CMK (cell line): ENCODE results near the gene DCANP1.

Experiments used
- DNase-seq: peaks from one replicate; pipeline ENCODE4 v3.0.0-alpha.2; 2010; ENCODE audit warnings: low read depth

Gene DCANP1

GRCh38 chr5:135480511-135480910 is 33.4 kb upstream of the DCANP1 start:
- DNase-seq = no peak

DNA sequence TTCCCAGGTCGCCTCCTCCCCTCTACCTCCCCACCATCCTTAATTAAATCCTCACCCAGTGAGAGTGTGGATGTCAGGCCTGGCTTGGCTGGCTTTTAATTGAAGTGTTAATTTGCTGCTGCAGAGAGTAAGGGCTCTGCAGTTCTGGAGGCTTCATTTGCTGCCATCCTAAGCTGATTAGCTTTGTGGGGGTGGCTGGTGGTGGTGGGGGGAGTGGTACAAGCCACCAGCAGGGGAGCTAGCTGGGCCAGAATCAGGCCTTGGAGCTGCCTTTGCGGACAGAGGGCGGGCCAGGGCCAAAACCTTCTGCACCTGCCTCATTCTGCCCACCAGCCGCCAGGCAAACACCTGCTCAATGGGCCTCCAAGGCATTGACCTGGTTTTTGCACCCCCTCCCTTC is 31.8 kb upstream of the DCANP1 start:
- no peak for DNase-seq

GRCh38 chr5:135477613-135478066 is 30.5 kb upstream of the DCANP1 start:
- no peak for DNase-seq

GRCh38 chr5:135476615-135477581 is 29.8 kb upstream of the DCANP1 start:
- DNase-seq = no peak

- DNase-seq = no peak
These were observed 27.0 kb upstream of the DCANP1 start for GRCh38 chr5:135473956-135474670.

DNA sequence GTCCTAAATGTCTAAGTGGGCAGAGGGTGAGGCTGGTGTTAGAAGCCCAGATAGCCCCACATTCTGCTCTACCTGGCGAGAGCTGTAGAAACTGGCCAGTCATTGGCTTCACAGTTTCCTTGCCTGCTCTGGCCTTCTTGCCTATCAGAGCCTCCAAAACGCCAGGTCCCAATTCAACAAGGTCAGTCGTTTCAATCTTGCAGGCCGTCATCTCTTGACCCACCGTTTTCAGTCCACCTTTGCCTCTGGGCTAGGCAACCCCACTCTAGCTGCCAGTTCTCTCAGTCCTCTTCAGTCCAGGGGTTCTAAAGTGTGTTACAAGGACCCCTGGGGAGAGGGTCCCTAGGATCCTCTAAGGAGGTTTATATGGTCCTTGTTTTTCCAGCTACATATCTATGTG is 25.0 kb upstream of the DCANP1 start:
- DNase-seq = no peak

GRCh38 chr5:135471726-135472125 is 24.6 kb upstream of the DCANP1 start:
- DNase-seq = no peak

- DNase-seq = no peak
These were observed 22.8 kb upstream of the DCANP1 start for GRCh38 chr5:135469911-135470310.

- no peak for DNase-seq
These were observed 21.4 kb upstream of the DCANP1 start for GRCh38 chr5:135468541-135468940.

GRCh38 chr5:135467871-135468485 is 20.8 kb upstream of the DCANP1 start:
- no peak for DNase-seq

GRCh38 chr5:135467051-135467625 is 20.0 kb upstream of the DCANP1 start:
- DNase-seq = no peak

DNA sequence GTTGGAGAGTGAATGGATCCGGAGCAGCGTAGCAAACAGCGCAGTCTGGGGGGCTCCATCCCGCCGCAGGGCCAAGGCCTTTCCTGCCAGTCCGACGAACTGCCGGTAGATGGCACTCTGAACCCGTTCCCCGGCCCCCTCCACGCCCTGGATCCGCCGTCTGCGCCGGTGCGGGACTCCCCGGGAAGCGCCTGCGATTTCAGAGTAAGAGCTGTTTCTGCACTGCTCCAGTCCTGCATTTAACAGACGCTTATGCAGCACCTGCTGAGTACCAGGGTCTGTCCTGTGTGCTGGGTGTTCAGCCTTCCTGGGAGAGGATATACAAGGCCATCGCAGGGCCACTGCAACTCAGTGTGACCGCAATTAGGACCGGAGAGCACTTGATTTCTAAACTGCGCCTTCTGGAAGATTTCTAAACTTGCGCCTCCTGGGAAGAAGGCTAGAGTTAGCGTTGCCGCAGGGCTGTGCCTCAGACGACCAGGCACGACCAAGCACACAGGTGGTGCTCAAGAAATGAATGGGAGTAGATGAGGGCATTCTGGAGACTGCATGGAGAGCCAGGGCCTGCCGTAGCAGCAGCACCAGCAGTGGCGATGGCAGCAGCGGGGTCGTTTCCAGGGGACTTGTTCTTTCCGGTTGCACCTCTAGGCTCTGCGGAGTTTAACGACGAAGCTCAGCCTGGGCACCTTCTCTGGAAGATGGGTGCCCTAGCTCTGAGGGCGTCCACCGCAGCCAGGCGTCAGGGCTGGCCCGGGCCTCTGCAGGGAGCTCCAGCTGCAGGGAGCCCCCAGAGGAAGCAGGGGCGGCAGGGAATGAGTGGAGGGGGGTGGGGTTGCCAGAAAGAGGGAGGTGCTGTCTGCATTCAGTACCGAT is 19.3 kb upstream of the DCANP1 start:
- DNase-seq = no peak

- DNase-seq = no peak
These were observed 18.4 kb upstream of the DCANP1 start for GRCh38 chr5:135465391-135466122.

DNA sequence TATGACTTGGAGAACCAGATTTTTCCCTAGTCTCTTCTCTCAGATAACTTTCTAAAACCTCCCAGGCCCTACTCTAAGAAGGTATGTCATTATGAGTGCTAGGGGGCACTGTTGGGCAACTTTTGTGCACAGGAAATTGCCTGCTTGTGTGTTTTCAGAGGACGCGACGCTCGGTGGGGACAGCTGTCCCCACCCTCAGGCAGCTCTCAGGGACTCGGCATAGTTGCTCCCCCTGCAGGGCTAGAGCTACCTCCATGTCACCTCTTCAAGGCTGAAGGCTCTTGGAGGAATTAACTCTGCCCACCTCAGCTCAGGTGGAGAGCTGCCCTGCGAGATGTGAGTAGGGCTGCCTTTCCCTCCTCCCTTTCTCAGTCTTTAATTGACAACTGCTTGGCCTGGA is 15.2 kb upstream of the DCANP1 start:
- DNase-seq = no peak

DNA sequence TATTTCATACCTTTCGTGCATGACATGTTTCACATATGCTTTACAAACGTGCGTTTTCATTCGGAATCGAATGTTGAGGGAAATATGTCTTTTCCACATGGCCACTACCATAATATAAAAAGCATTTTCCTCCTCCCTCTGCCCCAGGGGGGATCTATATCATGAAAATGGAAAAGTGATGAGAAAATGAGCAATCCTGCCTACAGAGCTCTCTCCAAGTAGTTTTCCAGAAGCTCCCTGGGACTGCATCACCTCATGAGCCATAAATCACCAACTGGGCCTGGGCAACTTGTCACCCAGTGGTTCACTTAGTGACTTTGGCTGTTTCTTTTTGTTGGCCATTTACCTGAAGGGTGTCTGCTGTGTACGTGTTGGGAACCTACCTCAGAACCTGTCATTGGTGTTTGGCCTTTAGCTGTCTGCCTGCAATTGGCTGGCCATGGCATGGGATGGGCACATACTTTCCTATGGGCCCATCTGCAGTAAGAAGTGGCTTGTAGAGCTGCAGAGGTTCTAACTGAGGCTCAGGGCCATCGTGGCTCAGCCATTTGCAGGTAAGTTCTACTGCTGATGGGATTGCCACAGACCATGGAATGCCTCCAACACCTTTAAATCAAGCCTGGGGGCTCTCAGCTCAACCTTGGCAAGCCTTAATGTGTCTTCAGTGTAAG is 14.5 kb upstream of the DCANP1 start:
- no peak for DNase-seq

- no peak for DNase-seq
These were observed 13.3 kb upstream of the DCANP1 start for GRCh38 chr5:135460246-135461033.

GRCh38 chr5:135458921-135459331 is 11.8 kb upstream of the DCANP1 start:
- DNase-seq = no peak

GRCh38 chr5:135458356-135458755 is 11.2 kb upstream of the DCANP1 start:
- DNase-seq = no peak

DNA sequence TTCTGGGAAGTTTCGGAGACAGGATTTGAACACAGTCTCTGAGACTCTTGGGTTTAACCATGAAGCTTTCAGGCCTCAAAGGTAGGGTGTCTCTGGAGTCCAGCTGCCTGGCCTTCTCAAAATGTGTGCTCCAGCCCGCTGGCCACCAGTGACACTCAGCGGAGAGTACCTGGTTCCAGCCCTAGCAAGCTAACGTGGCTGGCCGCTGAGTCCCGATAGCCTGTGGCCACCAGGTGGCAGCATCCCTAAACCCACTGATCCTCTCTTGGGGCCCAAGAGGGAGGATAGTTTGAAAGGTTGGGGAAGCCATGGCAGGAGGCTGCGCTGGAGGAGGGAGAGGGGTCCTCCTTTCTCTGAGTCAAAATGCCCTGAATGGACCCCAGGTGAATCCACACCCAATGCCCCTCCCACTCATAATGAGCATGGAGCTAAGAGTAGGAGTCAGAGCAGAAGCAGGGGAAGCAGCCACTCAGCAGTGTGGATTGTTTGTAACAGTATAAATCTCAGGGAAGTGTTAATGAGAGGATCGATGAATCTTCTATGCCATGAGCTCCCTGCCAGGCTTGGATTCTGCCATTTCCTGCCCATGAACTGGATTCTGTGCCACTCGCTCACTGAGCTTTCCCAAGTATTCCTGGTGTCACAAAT is 10.4 kb upstream of the DCANP1 start:
- DNase-seq = no peak
